Neural cell (in vitro differentiated cells): ENCODE results near the gene TMEM232.

ENCODE experiments used
- EP300 ChIP-seq: fragments of 450-650 bp; conservative IDR thresholded peaks from 2 replicates; pipeline ENCODE4 v1.6.1; 2014; ENCODE audit warnings: antibody characterized with exemption, mild to moderate bottlenecking, moderate library complexity; ENCODE audit not compliant: poor library complexity, severe bottlenecking
- EZH2 ChIP-seq: fragments of 200-600, 300-800 bp; shearing (Covaris generic), sonication (generic); IDR thresholded peaks from 2 replicates; pipeline ENCODE4 v1.6.1; 2014; ENCODE audit warnings: antibody characterized with exemption, low read length, borderline replicate concordance, mild to moderate bottlenecking; ENCODE audit not compliant: insufficient read depth, poor library complexity, severe bottlenecking
- MXI1 ChIP-seq: fragments of 450-650 bp; conservative IDR thresholded peaks from 2 replicates; pipeline ENCODE4 v1.6.1; 2014; ENCODE audit warnings: antibody characterized with exemption, mild to moderate bottlenecking; ENCODE audit not compliant: poor library complexity, severe bottlenecking
- POLR2AphosphoS5 ChIP-seq: IDR thresholded peaks from 2 replicates; pipeline ENCODE4 v1.6.1; 2012
- RAD21 ChIP-seq: fragments of 450-650 bp; conservative IDR thresholded peaks from 2 replicates; pipeline ENCODE4 v1.6.1; 2014; ENCODE audit warnings: antibody characterized with exemption, mild to moderate bottlenecking, moderate library complexity
- SMC3 ChIP-seq: fragments of 450-650 bp; conservative IDR thresholded peaks from 2 replicates; pipeline ENCODE4 v1.6.1; 2014; ENCODE audit warnings: antibody characterized with exemption, mild to moderate bottlenecking, moderate library complexity; ENCODE audit not compliant: poor library complexity
- TAF1 ChIP-seq: IDR thresholded peaks from 2 replicates; pipeline ENCODE4 v1.6.1; 2012; ENCODE audit warnings: low read depth
- TF ChIP-seq, protein P1 (sequence below): fragments of 450-650 bp; IDR thresholded peaks from 2 replicates; pipeline ENCODE4 v1.5.1; 2014; ENCODE audit warnings: antibody characterized with exemption, mild to moderate bottlenecking, moderate library complexity; ENCODE audit not compliant: poor library complexity, severe bottlenecking
- TF ChIP-seq, protein P2 (sequence below): IDR thresholded peaks from 2 replicates; pipeline ENCODE4 v1.6.1; 2012; ENCODE audit warnings: borderline replicate concordance

DNA sequence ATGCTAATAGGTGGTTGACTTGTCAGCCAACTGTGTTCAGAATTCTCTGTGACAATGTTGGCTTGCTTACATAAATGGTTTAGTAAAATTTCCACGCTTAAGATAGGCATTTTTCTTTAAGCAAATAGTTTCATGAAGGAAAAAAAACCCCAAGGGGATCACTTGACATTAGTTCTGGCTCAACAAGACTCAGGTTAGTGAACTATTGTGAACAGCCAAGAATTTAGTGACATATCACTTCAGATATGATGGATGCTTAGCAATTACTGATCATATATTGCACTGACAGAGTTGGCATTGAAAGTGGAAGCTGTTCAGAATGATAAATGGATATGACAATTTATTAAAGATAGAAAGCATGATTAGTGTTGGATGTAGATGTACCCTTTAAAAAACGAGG, 218.5 kb downstream of the TMEM232 start:
- TF ChIP-seq, protein P1, sequence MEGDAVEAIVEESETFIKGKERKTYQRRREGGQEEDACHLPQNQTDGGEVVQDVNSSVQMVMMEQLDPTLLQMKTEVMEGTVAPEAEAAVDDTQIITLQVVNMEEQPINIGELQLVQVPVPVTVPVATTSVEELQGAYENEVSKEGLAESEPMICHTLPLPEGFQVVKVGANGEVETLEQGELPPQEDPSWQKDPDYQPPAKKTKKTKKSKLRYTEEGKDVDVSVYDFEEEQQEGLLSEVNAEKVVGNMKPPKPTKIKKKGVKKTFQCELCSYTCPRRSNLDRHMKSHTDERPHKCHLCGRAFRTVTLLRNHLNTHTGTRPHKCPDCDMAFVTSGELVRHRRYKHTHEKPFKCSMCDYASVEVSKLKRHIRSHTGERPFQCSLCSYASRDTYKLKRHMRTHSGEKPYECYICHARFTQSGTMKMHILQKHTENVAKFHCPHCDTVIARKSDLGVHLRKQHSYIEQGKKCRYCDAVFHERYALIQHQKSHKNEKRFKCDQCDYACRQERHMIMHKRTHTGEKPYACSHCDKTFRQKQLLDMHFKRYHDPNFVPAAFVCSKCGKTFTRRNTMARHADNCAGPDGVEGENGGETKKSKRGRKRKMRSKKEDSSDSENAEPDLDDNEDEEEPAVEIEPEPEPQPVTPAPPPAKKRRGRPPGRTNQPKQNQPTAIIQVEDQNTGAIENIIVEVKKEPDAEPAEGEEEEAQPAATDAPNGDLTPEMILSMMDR, result no peak
- TF ChIP-seq TAF1 (no peak), EZH2 (no peak), EP300 (peak; percentile 99), POLR2AphosphoS5 (peak; percentile 99), MXI1 (no peak), SMC3 (no peak), RAD21 (peak; percentile 12)
- TF ChIP-seq, protein P2, sequence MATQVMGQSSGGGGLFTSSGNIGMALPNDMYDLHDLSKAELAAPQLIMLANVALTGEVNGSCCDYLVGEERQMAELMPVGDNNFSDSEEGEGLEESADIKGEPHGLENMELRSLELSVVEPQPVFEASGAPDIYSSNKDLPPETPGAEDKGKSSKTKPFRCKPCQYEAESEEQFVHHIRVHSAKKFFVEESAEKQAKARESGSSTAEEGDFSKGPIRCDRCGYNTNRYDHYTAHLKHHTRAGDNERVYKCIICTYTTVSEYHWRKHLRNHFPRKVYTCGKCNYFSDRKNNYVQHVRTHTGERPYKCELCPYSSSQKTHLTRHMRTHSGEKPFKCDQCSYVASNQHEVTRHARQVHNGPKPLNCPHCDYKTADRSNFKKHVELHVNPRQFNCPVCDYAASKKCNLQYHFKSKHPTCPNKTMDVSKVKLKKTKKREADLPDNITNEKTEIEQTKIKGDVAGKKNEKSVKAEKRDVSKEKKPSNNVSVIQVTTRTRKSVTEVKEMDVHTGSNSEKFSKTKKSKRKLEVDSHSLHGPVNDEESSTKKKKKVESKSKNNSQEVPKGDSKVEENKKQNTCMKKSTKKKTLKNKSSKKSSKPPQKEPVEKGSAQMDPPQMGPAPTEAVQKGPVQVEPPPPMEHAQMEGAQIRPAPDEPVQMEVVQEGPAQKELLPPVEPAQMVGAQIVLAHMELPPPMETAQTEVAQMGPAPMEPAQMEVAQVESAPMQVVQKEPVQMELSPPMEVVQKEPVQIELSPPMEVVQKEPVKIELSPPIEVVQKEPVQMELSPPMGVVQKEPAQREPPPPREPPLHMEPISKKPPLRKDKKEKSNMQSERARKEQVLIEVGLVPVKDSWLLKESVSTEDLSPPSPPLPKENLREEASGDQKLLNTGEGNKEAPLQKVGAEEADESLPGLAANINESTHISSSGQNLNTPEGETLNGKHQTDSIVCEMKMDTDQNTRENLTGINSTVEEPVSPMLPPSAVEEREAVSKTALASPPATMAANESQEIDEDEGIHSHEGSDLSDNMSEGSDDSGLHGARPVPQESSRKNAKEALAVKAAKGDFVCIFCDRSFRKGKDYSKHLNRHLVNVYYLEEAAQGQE, result peak; percentile 84
